HG02981 (cell line): ENCODE measurements around the gene MSRB1.
A peak's percentile ranks its signal among the peaks of the same experiment; 100 is the strongest.
"Not testable (repeated sequence)": the region's sequence is repeated elsewhere in the genome, so short reads cannot be mapped to it uniquely, and the experiment has no call there.

ENCODE experiments used
- ATAC-seq: cut with Tn5 transposase; IDR thresholded peaks from one replicate; pipeline ENCODE4 v1.9.1; 2021; ENCODE audit warnings: mild to moderate bottlenecking, moderate library complexity; ENCODE audit not compliant: unreplicated experiment

MSRB1 gene

GRCh38 chr16:1941162-1942046, 1.6 kb downstream of the MSRB1 start:
- no peak for ATAC-seq

DNA sequence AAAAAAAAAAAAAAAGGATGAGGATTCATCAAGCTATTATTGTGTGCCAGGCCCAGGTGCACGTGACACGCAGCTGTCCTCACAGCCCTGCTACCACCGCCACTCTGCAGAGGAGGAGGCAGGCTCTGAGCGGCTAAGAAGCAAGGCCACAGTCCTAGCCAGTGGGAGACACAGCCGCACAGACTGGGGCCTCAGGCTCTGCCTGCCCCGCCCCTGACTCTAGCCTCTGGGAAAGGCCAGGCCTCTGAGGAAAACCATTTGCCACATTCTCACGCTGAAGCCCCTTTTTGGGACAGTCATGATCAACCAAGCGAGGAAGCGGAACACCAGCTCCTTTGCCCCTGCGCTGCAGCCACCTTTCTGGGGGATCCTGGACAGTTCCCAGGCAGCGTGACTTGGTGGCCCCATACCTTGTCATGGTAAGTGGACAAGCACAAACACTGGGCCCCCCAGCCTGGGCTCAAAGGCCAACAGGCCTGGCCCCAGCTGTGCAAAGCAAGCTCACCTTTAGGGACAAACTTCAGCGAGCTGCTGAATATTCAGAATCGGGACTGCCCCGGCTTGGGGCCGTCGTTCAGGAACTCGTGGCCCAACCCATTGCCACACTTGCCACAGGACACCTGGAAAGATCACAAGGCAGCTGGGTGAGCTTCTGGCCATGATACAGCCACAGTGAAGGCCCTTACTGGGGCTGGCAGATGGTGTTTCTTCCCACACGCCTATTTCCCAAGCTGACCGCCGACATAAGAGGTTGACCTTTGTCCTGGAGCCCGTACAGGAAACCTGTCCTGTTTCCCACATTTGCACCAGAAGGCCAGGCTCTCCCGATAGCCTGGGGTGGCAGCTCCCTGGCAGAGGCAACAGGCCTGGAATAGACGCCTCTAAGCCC, 2.5 kb downstream of the MSRB1 start:
- no peak for ATAC-seq

- not testable (repeated sequence) for ATAC-seq
Measured at GRCh38 chr16:1939833-1940232, 3.2 kb downstream of the MSRB1 start.

- no peak for ATAC-seq
Measured at GRCh38 chr16:1938910-1939309, 4.1 kb downstream of the MSRB1 start.

DNA sequence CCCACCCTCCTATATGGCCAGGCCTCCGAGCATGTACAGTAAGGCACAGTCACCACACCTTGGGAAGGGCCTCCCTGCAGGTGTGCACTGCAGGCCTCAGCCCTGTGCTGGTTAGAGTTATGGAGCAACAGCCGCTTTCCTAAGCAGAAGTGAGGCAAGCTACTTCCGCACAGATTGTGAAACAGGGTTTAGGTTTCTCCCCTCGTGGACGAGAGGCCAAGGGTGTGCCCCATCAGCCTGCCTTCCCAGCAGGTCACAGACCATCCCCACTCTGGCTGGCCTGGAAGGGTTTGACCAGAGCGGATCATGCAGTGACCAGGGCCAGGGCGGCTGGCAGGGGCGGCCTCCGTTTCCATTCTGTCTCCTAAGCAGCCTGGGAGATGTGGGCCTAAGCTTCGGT, 4.7 kb downstream of the MSRB1 start:
- no peak for ATAC-seq

DNA sequence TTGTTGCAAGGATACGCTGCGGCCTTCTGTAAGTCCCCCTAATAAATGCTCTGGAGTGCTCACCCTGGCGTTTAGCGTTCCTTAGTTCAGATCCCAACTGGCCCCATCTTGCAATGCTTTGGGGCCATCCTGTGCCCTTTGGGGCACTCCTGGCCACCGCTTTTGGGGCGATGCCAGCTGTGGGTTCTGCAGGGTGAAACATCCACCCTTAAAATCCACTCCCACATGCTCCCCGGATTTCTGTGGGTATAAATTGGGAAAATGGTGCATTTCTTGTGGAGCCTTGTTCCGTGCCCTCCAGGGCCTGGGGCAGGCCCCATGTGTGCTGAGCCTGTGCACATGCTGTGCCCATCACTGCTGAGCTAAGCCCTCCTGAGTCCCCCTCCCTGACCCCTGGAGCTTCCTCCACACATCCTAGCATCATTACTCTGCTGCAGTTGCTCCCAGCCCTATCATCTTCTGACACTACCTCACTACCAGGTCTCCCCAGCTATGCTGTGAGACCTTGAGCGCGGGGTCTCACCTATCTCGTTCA, 6.0 kb downstream of the MSRB1 start:
- no peak for ATAC-seq

DNA sequence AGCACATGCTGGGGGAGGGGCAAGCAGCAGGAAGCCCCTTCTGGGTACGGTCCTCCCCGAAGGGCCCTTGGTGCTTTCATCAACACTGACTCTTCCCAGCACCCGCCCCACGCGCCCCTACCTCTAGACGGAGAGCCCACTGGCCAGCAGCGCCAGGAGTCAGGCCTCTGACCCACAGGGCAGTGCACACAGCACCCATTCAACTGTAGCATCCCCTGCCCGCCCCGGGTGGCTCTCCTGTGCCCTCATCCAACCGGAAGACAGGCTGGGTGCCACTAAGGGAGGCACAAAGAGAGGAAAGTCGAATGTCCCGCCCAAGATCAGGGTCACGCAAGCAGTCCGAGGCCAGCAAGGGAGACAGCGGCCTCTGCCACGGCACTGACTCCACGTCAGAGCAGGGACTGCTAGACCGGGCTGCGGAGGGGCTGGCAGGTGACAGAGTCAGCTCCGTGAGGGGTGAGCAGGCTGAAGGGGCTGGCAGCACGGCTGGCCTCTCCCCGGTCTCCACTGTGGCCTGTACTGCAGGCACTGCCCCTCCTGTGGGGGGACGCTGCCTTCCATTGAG, 9.8 kb downstream of the MSRB1 start:
- ATAC-seq = no peak

- no peak for ATAC-seq
Measured at GRCh38 chr16:1932050-1933028, 10.7 kb downstream of the MSRB1 start.

GRCh38 chr16:1930338-1930720, 12.7 kb downstream of the MSRB1 start:
- ATAC-seq = no peak

DNA sequence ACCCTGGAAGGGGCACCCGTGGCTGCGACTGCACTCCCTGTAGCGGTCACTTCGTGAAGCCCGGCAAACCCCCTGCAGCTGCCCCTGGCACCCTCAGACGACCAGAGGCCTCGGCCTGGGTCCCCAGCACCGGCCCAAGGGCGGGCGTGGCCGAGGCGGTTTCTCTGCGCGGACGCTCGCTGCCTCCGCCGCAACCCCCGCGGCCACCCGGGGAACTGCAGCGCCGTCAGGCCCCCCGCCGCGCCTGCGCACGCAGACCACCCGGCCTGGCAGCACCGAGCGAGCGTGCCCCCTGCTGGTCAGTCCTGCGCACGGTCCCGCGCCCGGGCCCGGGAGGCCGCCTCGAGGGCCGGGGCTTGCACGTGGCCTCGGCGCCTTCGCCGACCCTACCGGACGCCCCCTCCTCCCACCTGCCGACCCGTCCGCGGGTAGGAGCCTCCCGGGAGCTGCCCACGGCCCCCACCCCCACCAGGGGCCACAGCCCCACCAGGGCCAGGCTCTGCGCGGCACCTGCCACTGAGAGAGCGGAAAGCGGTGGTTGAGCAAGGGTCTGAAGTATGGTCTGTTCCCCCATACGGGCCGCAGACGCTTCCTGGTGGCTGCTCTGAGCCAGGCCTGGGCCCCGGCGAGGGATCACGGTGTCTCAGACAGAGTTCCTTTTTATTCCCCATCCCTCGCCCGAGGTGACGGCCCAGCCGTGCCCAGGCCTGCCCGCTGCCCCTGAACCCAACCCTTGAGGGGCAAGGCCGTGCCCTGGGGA, 13.2 kb downstream of the MSRB1 start:
- peak; percentile 73 for ATAC-seq

GRCh38 chr16:1929105-1929504, 13.9 kb downstream of the MSRB1 start:
- ATAC-seq = peak; percentile 13

DNA sequence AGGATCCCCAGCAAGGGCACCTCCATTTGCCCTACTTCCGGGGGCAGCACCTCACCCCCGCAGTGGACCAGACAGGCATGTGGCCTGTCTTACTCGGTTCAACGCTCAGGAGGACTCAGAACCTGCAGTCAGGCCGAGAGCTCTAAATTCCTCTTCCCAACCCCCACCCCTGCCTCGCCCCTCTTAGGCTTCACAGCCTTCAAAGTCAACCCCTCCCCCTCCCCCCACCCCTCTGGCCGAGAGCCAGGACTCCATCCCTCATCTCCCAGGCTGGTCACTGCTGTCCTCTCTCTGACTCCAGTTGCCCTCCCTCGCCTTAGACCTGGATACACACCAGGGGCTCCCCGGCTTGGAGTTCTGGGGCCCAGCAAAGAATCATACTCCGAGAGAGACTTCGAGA, 16.7 kb downstream of the MSRB1 start:
- ATAC-seq = no peak

DNA sequence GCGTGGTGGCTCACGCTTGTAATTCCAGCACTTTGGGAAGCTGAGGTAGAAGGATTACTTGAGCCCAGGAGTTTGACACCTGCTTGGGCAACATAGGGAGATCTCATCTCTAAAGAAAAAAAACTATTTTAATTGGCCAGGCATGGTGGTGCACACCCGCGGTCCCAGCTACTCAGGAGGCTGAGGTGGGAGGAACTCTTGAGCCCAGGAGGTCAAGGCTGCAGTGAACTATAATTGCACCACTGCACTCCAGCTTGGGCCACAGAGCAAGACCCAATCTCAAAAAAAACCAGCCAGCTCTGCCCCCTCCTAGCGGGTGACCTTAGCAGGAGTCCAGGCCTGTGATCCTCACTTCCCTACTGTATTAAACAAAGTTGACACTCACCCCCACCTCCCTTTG, 18.9 kb downstream of the MSRB1 start:
- ATAC-seq = no peak

DNA sequence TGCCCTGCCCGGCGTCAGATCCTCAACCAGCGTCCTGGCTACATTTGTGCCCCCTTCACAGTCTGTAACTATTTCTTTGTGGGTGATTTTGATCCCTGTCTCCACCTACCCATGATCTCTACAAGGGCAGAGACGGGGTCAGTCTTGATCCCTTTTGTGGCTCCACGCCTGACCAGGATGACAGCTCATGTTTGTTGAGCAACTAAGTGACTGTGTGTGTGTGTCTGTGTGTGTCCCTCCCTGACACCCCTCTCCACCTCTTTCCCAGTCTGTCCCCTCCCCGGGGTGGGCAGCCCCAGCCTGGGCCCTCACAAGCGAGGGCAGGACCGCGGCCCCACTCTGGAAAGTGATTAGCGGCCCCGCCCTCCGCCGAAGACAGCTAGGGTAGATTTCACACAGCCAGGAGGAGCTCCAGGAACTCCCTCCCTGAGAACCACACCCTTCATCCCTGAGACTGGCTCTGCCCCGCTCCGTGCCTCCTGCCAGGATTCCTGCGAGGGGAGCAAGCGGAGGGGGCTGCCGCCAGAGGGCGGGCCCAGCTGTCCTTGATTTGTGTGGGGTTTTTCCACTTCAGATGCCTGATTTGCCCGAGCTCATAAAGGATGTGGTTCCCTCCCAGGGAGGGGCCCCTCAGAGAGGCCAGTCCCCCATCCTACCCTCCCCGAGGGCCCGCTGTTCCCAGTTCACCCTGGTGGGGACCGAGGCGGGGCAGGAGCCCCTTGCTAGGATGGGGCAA, 19.5 kb downstream of the MSRB1 start:
- no peak for ATAC-seq

DNA sequence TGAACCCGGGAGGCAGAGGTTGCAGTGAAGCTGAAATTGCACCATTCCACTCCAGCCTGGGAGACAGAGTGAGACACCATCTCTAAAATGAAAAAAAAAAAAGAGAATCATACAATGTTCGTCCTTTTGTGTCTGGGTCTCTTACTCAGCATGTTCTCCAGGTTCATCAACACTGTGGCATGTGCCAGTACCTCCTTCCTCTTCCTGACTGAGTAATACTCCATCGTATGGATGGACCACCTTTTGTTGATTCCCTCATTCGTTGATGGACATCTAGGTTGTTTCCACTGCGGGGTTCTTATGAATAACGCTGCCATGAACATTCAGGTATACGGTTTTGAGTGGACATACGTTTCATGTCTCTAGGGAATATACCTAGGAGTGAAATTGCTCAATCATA, 20.6 kb downstream of the MSRB1 start:
- no peak for ATAC-seq

- ATAC-seq = no peak
Measured at GRCh38 chr16:1920727-1921171, 22.2 kb downstream of the MSRB1 start.

GRCh38 chr16:1920122-1920521, 22.9 kb downstream of the MSRB1 start:
- not testable (repeated sequence) for ATAC-seq

- ATAC-seq = no peak
Measured at GRCh38 chr16:1919327-1919998, 23.5 kb downstream of the MSRB1 start.
